ENCODE data around the gene DACH1. TPM values are rescaled to one million over a fixed set of nuclear protein-coding genes. Genes with fewer than 3 reads are reported as not detected.

Gene DACH1
- total and polyA plus RNA-seq, 2 of the 13 experiments (the other 11 are each of a cell fraction or from before 2014, with no cell fraction given) = not detected

GRCh38 chr13:71474936-71475335 is 392.1 kb downstream of the DACH1 start:
- ATAC-seq (no peak), FAIRE-seq (no peak), DNase-seq (ENCODE audit: low spot score) (no peak)
- in situ Hi-C loops (cut with HindIII; ENCODE audit: extremely low pct_ligation_motif_present, low pct_unique_long_range_greater_than_20kb) = no loop called here
- 30% methylated on average over 3 of the region's 3 CpGs for WGBS (ENCODE audit: low lambda C conversion rate)
- BruUV-seq (replicated peaks) = no TSS peak
- no peaks in the 10 kb centered on the region for H4K20me1 ChIP-seq (ENCODE audit: insufficient read depth, low read length)
- no peaks in the 10 kb centered on the region for H3K4me1 ChIP-seq (ENCODE audit: insufficient read depth, low read length)
- ChIA-PET POLR2A (no interaction called here), CTCF (ENCODE audit: low intra/inter-chr PET ratio, low total read pairs) (no interaction called here)
- no peaks in the 10 kb centered on the region for H3K9me3 ChIP-seq (ENCODE audit: low read length)
- H3K36me3 ChIP-seq (replicated peaks in 1 of 2; ENCODE audit: control insufficient read depth in 1 of 2, insufficient read depth in 2 of 2, low read length in 2 of 2) = no peaks in the 10 kb centered on the region
- H3K4me3 ChIP-seq (replicated peaks in 1 of 3; ENCODE audit: insufficient read depth in 1 of 3, low read depth in 2 of 3, low read length in 3 of 3) = no peak overlapping the region
- no peak overlapping the region for H3K4me2 ChIP-seq (ENCODE audit: low read depth, low read length)
- intact Hi-C loops (cut with micrococcal nuclease; ENCODE audit: unreplicated experiment) = loop anchor here (5.0 to 10.0 kb wide), 2 partner anchors 188 to 850 kb away; no protein-coding TSS in a partner anchor
- no peaks in the 10 kb centered on the region for H3K79me2 ChIP-seq (ENCODE audit: insufficient read depth, low read length)
- no peak for TF ChIP-seq ZZZ3 (CRISPR knock-in tag; IDR thresholded peaks at IDR 0.05; ENCODE audit: borderline replicate concordance)
- no peak for TF ChIP-seq ZBTB2 (CRISPR knock-in tag; IDR thresholded peaks at IDR 0.05; ENCODE audit: low read depth)
- H3K27me3 ChIP-seq (ENCODE audit: control insufficient read depth in 1 of 2, insufficient read depth in 2 of 2, low read length in 2 of 2) = no peaks in the 10 kb centered on the region
- H3K9ac ChIP-seq (ENCODE audit: insufficient read depth, low read depth, low read length) = no peak overlapping the region
- H2AFZ ChIP-seq (ENCODE audit: low read length) = no peak overlapping the region
- no peak overlapping the region for H3K27ac ChIP-seq (ENCODE audit: extremely low read length, insufficient read depth, low read length)

- no peak for FAIRE-seq
- Histone ChIP-seq H2AFZ (ENCODE audit: low read length) (no peak overlapping the region), H3K4me2 (ENCODE audit: low read depth, low read length) (no peak overlapping the region), H4K20me1 (ENCODE audit: insufficient read depth, low read length) (no peaks in the 10 kb centered on the region), H3K79me2 (ENCODE audit: insufficient read depth, low read length) (no peaks in the 10 kb centered on the region), H3K4me1 (ENCODE audit: insufficient read depth, low read length) (no peaks in the 10 kb centered on the region), H3K9ac (ENCODE audit: insufficient read depth, low read depth, low read length) (no peak overlapping the region), H3K4me3 (replicated peaks in 1 of 3; ENCODE audit: insufficient read depth in 1 of 3, low read depth in 2 of 3, low read length in 3 of 3) (no peak overlapping the region), H3K9me3 (ENCODE audit: low read length) (no peaks in the 10 kb centered on the region), H3K36me3 (replicated peaks in 1 of 2; ENCODE audit: control insufficient read depth in 1 of 2, insufficient read depth in 2 of 2, low read length in 2 of 2) (no peaks in the 10 kb centered on the region), H3K27me3 (ENCODE audit: control insufficient read depth in 1 of 2, insufficient read depth in 2 of 2, low read length in 2 of 2) (no peaks in the 10 kb centered on the region), H3K27ac (ENCODE audit: extremely low read length, insufficient read depth, low read length) (no peak overlapping the region)
- in situ Hi-C loops (cut with HindIII; ENCODE audit: extremely low pct_ligation_motif_present, low pct_unique_long_range_greater_than_20kb) = no loop called here
- BruUV-seq (replicated peaks) = no TSS peak
- intact Hi-C loops (cut with micrococcal nuclease; ENCODE audit: unreplicated experiment) = loop anchor here (10.0 kb wide), 1 partner anchor 845 kb away; no protein-coding TSS in a partner anchor
- ATAC-seq = no peak
- WGBS (ENCODE audit: low lambda C conversion rate) = 0% methylated on average over 1 of the region's 1 CpG
- ChIA-PET CTCF (ENCODE audit: low intra/inter-chr PET ratio, low total read pairs) (no interaction called here), POLR2A (no interaction called here)
- no peak for DNase-seq (ENCODE audit: low spot score)
- TF ChIP-seq NFE2L1 (CRISPR knock-in tag; IDR thresholded peaks at IDR 0.05; ENCODE audit: borderline replicate concordance) (no peak), TFDP2 (CRISPR knock-in tag; IDR thresholded peaks at IDR 0.05) (no peak), SRSF1 (optimal IDR thresholded peaks at IDR 0.05; ENCODE audit: low read depth, low read length) (no peak), ZNF354B (CRISPR knock-in tag; IDR thresholded peaks at IDR 0.05) (no peak), KMT2B (CRISPR knock-in tag; IDR thresholded peaks at IDR 0.05) (no peak), SALL2 (CRISPR knock-in tag; IDR thresholded peaks at IDR 0.05) (no peak)
These were observed 397.4 kb downstream of the DACH1 start for GRCh38 chr13:71469626-71470025.

All from HepG2 (cell line).